Fibroblast of peridontal ligament (primary cell): ENCODE results near the gene CD86.

Experiments
- DNase-seq: peaks from one replicate; pipeline ENCODE4 v3.0.0-alpha.2; 2010; ENCODE audit errors: extremely low read depth

CD86 gene

DNA sequence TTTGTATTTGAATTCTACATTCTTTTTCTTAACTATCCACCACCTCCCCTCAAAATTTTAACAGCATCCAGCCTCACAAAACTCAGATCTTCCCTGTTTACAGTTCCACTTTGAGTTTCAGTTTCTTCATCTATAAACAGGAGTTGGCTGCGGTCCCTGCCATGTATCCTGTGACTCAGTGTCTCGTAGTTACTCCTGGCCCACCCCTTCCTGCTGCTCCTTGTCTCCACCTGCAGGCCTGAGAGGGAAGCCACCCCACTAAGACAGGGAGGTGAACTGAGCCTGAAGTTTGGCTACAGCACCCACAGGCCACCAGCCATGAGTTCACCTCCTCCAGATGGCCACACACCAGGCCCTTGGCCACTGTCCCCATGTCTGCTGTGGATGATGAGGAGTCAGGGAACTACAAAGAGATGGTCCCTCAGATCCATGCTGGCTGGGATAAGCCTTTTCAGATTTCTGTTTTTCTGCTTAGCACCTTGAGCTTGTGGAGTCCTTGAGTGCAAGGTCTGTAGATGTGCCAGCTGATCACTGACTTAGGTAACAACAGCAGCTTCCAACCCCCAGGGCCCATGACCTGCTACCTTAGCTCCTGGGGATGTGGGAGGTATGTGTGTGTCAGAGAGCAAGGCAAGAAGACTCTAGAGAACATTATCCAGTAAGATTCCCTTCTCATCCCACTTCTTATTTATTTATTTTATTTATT is 37.5 kb downstream of the CD86 start:
- DNase-seq = peak; percentile 10

DNA sequence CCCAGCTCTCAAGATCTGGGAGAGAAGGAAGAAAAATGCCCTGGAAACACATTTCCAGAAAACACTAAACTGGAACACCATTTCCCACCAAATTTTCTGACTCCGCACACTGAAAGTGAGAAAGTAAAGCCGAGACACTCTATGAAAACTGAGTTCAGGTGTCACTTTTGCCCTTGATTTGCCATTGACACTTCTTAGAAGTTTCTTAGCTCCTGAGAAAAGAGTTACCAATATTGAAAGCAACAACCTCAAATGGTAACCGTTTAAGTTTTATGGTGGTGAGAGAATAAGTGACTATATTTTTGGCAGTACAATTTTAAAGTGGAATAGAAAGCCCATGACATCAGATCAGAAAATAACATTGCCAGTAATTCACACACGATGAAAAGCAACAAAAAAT is 39.0 kb downstream of the CD86 start:
- DNase-seq = no peak

DNA sequence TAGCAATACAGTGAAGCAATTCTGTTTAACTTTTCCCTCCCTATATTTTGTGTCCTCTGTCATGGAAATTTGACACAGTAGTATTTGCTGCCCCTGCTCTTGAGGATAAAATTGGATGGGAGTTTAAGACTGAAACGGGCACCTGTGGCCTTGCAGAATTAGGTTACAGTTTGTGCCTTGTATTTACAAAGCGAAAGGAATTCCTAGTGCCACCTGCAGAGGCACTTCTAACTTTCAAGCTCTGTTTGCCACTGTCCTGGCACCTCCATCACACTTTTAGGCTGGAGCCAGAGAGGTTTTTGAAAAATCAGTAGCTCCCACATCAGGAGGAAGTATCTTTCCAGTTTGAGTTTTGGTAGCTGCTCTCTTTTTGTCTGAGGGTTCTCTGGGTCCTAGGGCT is 39.5 kb downstream of the CD86 start:
- no peak for DNase-seq

DNA sequence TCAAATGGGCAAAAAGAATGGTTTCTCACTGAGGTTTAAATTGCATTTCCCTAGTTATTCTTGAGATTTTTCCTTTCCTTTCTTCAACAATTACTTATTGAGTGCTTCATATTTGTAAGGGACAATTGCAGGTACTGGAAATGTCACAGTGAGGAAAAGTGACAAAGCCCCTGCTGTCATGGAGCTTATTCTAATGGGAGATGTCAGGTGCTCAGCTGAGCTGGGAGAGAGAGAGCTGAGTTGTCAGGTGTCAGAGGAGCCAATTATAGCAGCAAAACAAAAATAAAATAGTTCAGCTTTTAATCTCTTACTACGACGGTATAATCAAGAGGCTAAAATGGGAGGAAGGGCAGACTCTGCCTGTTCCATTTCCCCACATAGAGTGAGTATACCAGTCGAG is 42.0 kb downstream of the CD86 start:
- no peak for DNase-seq

DNA sequence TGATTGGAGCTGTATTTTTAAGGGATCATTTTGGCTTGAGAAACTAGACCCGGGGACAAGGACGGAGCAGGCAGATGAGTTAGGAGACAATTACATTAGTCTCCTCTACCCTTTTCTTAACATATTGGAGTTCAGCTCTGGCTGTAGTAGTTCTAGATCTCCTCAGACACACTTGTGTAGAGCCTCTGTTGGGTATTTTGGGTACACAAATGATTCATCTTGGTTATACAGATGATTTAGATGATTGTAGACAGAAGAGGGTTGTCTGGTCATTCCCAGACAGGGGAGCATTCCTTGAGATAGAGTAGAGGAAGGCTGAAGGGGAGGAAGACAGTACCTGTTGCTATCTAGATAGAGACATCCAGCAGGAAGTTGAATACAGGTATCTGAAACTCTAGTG is 43.4 kb downstream of the CD86 start:
- DNase-seq = no peak

DNA sequence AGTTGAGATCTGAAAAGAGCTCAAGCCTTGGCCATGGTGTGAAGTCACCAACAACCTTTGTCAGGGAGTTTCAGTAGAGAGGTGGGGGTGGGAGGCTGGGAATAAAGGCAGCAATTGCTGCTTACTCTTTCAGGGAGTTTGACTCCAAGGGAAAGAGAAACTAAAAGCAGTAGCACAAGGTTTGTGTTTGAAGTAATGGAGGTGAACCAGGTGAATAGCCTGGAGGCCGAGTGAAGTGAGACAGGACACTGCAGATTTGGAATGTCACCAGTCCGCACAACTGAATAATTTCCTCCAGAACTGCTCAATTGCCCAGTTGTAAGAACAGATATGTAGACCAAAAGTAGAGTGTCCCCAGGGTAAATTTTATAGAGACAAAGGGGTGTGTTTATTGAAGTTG is 44.1 kb downstream of the CD86 start:
- no peak for DNase-seq

DNA sequence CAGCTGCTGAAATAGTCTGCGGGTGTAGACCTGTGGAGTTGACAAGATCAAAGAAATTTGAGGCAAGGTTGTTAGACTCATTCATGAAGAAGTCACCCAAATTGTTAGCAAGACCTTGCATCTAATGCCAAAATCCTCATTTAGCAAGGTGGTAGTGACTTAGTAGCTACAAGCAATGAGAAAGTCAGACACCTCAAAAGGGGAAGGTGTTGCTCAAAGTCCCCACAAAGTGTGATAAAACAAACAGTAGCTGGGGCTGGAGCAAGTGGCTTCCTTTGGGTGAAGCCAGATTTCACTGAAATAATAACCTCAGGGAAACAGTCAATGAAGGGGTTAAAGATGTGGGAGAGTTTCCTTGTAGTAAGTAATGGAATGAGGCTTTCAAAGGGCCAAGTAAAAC is 44.9 kb downstream of the CD86 start:
- no peak for DNase-seq

DNA sequence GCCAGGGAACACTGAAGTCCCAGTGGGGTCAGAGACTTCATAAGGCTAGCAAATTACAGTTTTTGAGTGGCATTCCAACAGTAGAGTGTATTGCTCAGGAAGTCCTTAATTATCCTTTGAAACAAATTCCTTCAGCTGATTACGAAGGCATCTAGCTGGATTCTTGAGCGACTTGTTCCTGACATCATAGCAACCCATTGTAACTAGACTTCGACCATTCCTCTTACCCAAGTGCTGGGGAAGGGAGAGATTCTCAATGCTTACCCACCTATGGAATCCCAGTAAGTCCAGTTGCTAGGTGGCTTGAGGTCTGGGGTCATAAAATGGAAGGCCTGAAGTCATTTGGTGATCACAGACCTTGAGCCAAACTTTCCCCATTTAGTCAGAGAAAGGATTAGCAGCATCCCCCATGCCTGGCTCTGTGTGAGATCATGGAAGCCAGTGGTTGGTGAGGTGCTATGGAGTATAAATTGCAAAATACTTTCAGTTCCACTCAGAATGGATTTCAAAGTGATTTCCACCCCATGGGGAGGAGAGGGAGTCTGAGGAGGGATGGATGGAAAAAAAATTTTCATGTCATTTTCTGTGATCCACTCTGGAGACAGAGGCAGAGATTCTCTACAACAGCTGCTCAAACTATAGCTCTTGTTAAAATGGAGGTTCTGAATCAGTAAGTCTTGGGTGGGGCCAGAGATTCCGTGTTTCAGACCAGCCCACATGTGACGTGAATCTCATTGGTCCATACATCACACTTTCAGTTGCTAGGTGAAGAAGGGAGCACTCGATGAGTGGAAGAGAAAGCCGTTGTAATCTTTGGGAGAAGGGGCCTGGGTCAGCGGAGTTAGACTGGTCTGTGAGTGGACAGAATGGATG is 45.7 kb downstream of the CD86 start:
- peak; percentile 17 for DNase-seq

DNA sequence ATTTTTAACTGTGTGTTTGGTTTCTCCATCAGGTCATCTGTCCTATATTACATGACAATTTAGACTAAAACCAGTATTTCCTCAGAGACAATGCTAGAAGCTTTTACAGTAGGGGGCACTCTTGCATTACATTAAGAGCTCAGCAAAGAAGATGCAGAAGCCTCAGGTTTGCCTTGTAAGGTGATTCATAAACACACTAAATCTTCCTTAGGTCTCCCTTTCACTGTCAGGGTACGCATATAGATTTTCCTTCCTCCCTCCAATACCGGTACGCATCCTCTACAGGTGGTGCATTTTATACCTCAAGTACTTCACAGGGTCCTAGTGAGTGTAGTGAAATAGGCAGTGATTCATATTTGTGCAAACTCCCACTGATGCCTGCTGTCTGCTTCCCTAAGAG is 46.5 kb downstream of the CD86 start:
- DNase-seq = peak; percentile 79

DNA sequence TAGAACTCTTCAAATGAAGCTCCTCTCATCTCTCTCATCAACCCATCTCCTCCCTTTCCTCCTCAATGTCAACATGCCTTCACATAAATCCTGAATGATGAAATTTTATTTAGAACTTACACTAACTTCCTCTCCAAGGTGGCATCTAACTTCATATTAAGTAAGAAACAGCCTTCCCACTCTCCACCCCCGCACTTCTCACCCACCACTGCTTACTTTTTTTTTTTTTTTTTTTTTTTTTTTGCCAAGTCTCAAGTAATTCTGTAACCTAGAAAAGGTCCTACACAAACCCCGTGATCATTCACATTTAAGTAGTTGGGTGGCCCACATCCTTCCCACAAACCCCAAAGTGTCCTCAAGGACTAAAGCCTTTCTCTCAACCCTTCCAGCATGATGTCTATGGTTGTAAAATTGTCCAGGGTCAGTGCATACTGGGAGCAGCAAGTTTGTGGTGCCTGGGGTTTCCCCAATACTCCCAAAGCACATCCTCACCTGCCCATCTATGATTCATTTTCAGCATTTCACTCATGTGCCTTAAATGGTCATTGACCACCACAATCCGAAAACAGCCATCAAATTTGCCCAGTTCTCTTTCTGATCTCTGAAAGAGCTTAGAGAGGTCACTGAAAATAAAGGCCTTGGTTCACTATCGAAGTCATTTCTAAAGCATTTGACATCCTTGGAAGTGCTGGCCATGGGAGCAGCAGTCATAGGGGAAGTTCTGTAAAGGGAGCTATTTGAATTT is 47.2 kb downstream of the CD86 start:
- DNase-seq = no peak

DNA sequence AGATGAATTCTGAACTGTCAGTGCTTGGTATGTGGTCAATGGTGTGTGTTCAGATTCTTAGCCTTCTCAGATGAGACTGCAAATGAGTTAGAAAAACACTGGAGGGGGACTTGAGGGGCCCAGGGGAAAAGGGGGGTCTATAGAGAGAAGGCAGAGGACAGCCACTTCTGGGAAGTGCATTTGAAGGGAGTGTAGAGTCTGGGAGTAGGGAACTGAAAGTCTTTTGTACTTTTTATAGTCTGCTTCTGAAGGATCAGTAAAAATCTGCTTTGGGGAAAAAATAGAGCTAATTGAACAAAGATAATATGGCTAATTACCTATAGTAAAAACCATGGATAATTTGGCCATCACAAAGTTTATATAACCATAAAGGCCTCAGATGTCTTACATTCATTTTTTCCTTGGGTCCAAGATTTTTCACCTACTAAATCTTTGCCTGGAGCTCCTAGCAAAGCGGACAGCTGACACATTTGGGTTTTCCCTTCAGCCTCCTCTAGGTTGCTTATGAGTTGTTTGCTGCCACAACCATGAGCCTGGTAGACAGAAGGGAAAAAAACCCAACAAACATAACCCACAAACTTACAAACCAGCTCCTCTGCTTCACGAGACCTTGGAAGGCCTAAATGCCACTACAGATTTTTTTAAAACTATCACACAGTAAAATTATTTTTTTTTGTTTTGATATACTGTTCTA is 48.8 kb downstream of the CD86 start:
- no peak for DNase-seq

DNA sequence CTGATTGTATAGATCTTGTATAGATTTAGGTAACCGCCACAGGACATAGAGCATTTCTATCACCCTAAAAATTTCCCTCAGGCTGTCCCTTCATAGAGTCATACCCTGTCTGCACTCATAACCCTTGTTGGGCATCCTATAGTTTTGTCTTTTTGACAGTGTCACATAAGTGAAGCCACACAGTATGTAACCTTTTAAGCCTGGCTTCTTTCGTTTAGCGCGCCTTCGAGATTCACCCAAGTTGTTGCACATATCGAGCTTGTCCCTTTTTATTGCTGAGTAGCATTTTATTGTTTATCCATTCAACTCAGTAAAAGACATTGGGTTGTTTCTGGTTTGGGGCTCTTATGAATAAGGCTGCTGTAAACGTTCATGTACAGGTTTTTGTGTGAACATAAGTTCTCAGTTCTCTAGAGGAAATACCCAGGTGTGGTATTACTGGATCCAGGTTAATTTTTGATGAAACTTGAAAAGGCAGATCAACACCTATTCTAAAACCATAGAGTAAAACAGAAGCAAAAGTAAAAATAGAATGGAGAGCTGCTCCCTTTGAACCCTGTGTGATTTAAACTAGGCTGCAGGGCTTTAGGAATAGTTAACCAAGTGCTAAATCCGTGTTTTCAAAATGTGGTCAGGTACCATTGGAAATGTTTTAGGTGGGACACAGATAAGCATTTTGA is 49.5 kb downstream of the CD86 start:
- DNase-seq = no peak

DNA sequence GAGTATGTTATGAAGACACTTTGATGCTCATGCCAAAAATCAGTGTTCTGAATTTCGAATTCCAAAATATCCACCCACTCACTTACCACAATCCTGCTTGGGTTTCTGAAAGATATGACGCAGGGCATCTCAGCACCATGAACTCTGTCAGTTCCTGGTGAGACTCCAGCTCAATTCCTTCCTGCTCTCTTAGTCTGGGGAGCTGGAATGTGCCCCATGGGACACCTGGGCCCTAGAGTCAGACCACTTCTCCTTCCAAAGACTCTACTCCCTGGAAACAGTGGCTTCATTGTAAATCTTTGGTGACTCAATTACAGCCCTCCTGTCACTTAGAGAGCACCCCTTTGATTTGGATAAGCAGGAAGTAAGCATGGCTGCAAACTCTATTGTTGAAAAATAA is 50.5 kb downstream of the CD86 start:
- peak; percentile 26 for DNase-seq

DNA sequence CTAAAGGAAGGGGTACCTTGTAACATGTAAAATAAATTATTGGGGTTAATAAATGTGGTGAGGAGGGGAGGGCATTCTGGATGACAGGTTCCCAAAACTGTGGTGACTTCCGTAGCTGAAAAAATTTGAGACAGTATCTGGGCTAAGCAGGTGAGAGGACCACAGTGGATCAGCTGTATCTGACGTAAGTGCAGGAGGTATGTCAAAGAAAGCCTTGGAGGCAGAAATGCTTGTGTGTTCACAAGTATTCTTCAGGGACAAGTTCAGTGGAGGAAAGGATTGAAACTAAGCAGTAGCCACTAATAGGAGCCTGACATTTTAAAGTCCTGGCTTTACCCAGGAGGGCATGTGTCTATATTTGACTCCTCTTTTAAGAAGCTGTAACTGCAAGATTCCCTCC is 52.0 kb downstream of the CD86 start:
- DNase-seq = no peak

DNA sequence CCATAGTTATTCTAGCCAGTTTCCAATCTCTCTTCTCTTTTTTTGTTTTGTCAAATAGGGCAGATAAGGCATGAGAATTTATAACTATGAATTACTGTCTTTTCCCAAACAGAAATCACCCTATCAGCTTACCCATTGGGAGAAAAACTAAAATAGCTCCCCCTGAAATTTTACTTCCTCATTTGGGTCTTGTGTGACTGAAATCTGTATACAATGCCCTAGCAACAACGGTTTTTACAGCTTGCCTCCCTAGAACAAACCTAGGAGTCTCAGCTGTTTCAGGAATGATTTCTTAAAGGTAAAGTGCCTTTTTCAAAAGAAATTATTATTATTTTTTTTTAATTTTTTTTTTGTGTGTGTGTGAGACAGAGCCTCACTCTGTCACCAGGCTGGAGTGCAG is 56.8 kb downstream of the CD86 start:
- DNase-seq = no peak

DNA sequence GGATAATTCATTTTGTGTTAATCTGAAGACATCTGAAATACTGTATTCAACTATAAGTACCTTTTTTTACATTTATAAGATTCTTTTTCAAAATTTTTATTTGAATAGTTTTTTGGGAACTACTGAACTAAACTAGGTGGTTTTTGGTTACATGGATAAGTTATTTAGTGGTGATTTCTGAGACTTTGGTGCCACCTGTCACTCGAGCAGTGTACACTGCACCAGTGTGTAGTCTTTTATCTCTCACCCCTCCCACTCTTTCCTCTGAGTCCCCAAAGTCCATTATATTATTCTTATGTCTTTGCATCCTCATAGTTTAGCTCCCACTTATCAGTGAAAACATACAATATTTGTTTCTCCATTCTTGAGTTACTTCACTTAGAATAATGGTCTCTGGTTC is 57.6 kb downstream of the CD86 start:
- no peak for DNase-seq

DNA sequence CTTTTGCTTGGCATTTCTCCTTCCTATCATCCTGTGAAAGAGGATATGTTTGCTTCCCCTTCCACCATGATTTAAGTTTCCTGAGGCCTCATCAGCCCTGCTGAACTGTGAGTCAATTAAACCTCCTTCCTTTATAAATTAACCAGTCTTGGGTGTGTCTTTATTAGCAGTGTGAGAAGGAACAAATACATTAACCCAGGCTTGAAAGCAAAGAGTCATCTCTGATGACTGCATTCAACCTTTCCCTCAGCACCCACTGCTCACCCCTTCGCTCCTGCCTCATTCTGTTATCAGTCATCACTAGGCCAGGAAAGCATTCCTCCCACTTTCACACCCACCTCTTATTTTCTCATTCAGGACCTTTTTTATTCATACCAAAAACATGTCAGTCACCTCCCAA is 68.7 kb downstream of the CD86 start:
- DNase-seq = no peak

DNA sequence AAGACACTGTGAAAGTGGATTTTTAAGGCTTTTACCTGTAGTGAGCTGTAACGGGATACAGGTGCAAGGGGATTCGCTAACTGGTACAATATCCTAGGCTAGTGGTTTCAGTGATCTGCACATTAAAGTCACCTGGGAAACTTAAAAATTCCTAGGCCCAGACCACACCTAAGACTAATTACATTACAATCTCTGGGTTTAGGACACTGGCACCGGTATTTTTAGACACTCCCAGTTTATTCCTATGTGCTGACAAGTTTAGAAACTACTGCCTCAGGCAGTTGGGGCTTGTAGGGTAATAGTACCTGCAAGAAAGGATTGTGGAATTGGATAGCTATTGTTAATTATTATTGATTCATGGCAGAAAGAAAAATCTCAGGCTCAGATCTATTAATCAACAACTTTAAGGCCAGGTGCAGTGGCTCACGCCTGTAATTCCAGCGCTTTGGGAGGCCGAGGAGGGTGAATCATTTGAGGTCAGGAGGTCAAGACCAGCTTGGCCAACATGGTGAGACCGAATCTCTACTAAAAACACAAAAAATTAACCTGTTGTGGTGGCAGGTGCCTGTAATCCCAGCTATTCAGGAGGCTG is 77.9 kb downstream of the CD86 start:
- no peak for DNase-seq

DNA sequence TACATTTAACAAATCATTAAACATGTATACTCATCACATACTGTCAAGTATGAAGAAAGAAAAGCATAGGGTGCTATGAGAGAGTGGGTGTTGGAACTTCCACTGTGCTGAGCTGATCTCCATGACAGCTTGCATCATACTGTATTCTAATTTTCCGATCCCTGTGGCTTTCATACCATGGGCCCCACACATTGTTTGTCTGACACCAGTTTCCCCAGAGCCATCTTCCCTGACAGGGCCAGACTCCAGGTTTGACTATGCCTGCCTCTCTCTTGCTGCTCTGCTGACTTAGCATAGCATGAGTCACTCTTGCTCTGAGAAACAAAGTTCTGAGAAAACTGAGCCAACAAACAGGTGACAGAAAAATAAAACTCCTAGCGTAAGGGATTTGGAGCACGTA is 91.3 kb downstream of the CD86 start:
- no peak for DNase-seq

DNA sequence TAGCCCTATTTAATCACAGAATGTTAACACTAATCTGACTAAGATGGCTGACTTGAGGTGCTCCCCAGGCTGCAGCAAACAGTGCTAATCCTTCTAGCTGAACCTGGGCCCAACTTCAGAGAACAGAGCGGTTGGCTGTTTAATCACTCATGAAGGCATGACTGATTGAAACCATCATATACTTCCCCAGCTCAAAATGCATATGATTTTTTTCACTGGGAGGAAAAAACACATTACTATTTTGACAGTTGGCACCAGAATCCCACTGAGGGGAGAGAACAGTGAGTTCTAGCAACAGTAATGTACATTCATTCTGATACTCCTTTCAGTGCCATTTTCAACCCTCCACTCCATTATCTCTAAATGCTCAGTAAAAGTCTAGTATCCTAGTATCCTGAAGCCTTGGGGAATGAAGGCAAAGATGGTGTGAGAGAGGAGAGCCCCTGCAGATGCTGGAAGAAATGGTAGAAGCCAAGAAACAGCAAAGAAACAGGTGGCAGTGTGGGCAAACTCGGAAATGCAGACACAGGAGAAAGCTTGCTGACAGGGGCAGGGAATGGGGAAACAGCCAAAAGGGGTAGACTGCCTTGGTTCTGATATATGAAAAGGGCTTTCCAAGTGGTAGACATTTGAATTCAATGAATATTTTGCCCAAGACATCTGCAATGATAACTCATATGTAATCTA is 93.9 kb downstream of the CD86 start:
- DNase-seq = no peak

DNA sequence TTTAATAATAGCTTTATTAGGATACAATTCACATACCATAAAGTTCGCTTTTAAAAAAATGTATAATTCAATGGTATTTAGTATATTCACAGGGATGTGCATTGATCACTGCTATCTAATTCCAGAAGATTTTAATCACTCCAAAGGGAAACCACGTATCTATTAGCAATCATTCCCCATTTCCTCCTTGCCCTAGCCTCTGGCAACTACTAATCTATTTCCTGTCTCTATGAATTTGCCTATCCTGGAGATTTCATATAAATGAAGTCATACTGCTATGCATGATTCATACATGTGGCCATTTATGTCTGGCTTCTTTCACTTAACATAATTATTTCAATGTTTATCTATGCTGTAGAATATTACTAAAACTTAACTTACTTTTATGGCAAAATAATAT is 96.3 kb downstream of the CD86 start:
- DNase-seq = no peak
